NOMO-1 treated with DMSO at 0.1 percent for 48 hours (cell line): ENCODE measurements around the gene ARSG.
"Not testable (repeated sequence)": the region's sequence is repeated elsewhere in the genome, so short reads cannot be mapped to it uniquely, and the experiment has no call there.

Source experiments
- DNase-seq: peaks from one replicate; lab custom pipeline; 2025; ENCODE audit not compliant: unreplicated experiment; lab: John Stamatoyannopoulos, UW

ARSG gene

GRCh38 chr17:68391561-68392268, 100.4 kb downstream of the ARSG start:
- DNase-seq: no peak

DNA sequence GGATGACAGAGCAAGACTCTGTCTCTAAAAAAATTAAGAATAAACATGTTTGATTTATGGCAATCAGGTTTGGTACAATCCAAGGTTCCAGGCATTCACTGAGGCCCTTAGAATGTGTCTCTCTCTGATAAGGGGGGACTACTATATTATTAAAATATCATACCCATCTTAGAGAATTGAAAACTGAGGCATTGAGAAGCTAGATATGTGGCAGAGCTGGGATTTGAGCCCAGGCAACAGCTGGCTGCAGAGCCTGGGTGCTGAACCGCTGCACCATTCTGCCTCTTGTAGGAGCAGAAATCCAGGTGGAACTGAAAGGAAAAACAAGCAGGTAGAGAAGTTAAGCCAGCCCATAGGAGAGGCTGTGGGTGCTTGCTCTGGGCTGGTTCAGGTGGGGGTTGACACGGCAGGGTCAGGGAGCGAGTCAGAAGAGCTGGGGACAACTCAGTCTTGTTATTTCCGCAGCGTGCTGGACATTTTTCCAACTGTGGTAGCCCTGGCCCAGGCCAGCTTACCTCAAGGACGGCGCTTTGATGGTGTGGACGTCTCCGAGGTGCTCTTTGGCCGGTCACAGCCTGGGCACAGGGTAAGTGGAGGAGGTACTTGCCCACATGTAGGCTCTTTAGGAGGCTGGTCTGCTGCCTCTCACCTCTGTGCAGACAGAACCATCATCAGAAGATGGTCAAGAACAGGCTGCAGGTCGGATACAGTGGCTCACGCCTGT, 103.5 kb downstream of the ARSG start:
- DNase-seq: no peak

- no peak for DNase-seq
Observed at GRCh38 chr17:68396226-68397107, 105.2 kb downstream of the ARSG start.

DNA sequence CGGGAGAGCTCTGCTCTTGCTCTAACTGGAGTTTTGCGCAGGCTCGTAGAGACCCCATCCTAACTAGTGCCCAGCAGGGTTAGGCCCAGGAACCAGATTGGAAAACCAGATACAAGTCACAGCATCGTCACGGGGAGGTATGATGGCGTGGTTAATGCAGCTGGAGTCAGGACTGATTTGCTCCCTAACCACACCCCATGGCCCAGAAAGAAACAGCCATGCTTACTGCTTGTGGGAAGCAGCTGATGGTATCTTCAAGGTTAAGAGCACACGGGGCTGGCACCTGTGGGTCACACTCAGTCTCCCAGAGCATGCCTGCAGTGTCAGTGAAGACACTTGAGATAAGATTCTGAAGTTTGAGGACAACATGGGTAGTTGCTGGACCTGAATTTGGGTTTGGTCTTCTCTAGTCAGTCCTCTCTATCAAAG, 105.8 kb downstream of the ARSG start:
- no peak for DNase-seq

DNA sequence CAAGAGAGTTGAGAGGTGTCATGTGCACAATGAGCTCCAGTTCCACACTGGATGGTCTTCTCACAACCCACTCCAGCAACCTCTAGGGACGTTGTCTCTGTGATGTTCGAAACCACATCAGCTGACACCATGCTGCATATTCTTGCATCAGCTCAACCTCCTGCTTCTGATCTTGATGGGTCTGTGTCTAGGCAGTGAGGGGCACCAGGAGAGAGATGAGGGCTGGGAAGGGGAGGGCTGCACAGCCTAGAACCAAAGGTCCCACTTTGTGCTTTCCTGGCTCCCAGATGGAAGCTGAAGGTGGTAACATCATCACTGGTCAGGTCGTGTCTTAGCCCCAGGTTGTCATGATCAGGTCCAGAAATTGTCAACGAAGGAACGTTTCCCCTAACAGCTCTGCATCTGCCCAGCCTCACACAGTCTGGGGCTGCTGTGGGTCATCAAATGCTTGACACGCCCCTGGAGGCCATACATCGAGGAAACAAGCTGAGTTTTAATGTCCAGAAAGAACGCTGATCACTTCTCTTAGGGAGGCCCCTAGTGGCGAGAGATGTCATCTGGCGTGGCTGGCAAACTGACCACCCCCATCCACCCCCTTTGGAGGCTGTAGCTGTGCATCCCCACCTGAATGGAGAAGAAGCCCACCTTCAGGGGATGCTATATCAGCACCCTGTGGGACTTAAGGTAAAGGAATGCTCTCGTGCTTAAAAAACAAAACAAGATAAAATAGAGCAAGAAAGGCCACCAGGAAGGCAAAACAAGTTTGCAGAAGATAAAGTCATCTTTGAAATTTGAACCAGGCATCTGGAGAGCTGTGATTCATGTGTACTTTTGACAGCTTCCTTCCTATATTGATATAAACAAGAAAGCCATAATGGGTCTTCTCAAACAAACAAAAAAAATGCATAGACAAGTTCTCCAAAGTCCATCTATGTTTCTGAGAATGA, 107.7 kb downstream of the ARSG start:
- DNase-seq: peak; percentile 74

DNA sequence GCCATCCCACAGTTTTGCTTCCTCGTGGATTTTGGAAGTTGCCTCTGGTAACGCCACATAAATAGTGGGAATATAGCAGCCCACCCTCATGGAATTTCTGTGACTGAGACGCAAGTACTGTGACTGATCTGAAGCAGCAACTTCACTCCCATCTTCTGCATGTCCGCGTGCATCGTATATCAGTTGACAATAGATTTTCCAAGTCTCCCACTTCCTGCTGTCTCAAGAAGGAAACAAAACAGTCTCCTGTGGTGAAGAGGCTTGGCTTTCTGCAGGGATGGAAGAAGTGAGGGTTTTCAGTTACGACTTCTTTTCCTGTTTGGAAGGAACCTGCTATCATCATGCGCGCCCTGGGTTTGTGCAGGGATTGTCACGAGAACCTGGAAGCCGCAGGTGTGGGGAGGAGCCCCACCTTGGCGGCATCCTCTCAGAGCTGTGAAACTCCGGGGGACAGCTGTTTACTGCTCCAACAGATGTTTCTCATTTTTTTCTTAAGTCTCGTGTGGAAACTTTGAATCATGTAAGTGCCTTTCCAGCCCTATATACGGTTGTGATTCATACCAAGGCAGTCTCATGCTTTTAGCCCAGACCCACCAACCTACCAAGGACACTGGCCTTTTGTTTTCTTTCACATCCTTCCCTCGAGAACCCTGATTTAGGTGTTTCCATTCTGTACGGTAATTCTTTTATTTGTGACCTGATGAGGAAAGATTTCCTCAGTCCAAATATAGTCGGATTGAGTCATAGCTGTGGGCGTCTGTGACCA, 108.5 kb downstream of the ARSG start:
- peak; percentile 45 for DNase-seq

GRCh38 chr17:68400404-68400735, 109.1 kb downstream of the ARSG start:
- DNase-seq: no peak

- no peak for DNase-seq
Observed at GRCh38 chr17:68401288-68401687, 110.0 kb downstream of the ARSG start.

- no peak for DNase-seq
Observed at GRCh38 chr17:68403122-68403521, 111.8 kb downstream of the ARSG start.

GRCh38 chr17:68403837-68404236, 112.5 kb downstream of the ARSG start:
- DNase-seq: not testable (repeated sequence)

- not testable (repeated sequence) for DNase-seq
Observed at GRCh38 chr17:68407656-68408055, 116.4 kb downstream of the ARSG start.

- peak; percentile 64 for DNase-seq
Observed at GRCh38 chr17:68413597-68414560, 122.6 kb downstream of the ARSG start.

DNA sequence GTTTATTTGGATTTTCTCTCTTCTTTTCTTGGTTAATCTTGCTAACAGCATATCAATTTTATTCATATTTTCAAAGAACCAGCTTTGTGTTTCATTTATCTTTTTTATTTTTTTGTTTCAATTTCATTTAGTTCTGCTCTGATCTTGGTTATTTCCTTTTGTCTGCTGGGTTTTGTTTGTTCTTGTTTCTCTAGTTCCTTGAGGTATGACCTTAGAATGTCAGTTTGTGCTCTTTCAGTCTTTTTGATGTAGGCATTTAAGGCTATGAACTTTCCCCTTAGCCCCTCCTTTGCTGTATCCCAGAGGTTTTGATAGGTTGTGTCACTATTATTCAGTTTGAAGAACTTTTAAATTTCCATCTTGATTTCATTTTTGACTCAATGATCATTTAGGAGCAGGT, 123.6 kb downstream of the ARSG start:
- DNase-seq: not testable (repeated sequence)

DNA sequence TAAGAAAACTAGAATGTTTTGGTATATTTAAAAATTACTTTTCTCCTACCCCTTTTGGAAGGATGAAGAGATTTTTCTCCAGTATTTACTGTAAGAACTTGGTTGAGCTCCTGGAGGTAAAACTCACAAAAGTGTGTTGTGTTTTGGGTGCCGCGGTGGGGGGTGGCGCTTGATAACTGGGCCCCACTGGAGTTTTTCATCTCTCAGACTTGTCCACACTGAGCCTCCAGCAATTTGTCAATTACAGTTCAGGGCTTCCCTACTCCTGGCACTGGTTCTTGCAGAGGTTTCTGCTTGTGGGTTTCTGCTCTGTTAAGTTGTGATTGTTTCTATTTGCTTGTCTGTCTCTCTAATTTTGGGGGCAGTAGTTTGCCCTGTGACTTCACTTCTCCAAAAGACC, 126.0 kb downstream of the ARSG start:
- DNase-seq: no peak

- no peak for DNase-seq
Observed at GRCh38 chr17:68418876-68419275, 127.6 kb downstream of the ARSG start.

- DNase-seq: no peak
Observed at GRCh38 chr17:68420065-68420464, 128.8 kb downstream of the ARSG start.

DNA sequence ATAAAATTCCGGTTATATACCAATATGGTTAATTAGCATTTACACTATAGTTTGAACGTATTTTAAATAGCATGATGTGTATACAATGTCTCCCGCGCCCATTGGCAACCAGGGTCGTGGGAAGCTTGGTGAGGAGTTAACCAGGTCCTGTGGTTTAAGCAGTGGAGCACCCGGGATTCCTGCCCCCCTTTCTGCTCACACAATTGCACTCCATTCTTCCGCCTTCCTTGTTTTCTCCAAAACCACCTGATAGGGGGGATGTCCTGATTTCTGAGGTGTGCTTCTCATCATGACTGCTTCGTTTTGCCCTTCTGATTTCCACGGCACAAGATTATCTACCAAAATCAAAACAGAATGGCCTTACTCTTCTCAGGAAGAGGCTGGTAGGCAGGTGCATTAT, 130.2 kb downstream of the ARSG start:
- DNase-seq: no peak

DNA sequence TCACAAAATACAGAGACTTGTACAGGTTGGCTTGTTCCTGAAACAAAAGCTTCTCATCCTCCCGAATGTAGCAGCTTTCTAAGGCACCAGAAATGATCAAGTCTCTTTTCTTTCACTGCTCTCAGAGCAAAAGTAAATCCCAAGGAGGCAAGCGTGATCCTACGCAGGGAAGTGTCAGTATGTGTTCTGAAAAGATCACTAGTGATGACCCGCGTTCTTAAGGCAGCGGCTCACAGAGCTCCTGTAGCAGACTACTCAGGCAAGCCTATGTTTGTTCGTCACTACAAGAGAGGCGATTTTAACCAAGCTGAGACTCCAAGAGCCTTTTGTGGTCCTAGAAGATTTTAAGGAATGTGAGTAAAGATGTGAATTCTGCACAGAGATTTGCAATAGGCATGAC, 131.5 kb downstream of the ARSG start:
- DNase-seq: no peak

DNA sequence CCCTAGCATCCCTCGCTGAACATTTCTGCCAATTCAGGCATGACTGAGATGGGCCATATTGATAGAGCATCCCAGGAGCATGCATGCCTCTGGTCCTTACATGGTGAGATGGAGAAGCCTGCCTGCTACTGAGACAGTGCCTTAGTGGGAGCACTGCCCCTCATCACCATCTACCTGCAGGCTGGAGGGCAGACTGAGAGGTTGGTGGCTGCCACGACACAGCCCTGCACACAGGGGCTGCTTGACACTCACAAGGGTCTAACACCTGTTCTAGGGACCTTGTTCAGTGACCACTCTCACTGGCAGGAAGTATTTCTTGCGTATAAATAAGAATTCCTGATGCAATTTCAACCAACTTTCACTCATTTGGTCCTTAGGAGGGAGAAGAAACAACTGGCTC, 132.0 kb downstream of the ARSG start:
- no peak for DNase-seq
